ENCODE measurements around the gene MSLN. TPM values are rescaled to one million over a fixed set of nuclear protein-coding genes. Genes with fewer than 3 reads are reported as not detected.

MSLN gene
- total and polyA plus RNA-seq, 2 experiments from 2014 or later: 0.10 TPM; not detected in 1

- Histone ChIP-seq H3K9me2 (ENCODE audit: insufficient read depth) (no peaks in the 10 kb centered on the region), H3K79me2 (replicated peaks; ENCODE audit: insufficient read depth) (peaks cover 11% of the 10 kb centered on the region; the same call in 1 of the 2 replicates), H3K36me3 (ENCODE audit: insufficient read depth) (no peaks in the 10 kb centered on the region; the same call in 1 of the 2 replicates), H3F3A (replicated peaks; ENCODE audit: low read depth) (no peaks in the 10 kb centered on the region), H3K27ac (ENCODE audit: low read depth) (no peak overlapping the region), H4K20me1 (replicated peaks; ENCODE audit: insufficient read depth) (peaks cover 10% of the 10 kb centered on the region), H3K4me1 (ENCODE audit: insufficient read depth) (no peaks in the 10 kb centered on the region), H3K4me3 (no peak overlapping the region), H2AFZ (no peak overlapping the region), H3K4me2 (no peak overlapping the region), H3K27me3 (ENCODE audit: insufficient read depth) (no peaks in the 10 kb centered on the region)
- ATAC-seq: no peak
- H3K4me1 Mint-ChIP-seq: no peaks in the 10 kb centered on the region
- TF ChIP-seq ETS1 (IDR thresholded peaks at IDR 0.05) (no peak), EZH2 (IDR thresholded peaks at IDR 0.05; ENCODE audit: low read depth, unreplicated experiment) (no peak), STAT1 (IDR thresholded peaks at IDR 0.05; ENCODE audit: unreplicated experiment) (no peak), ZNF114 (CRISPR knock-in tag; IDR thresholded peaks at IDR 0.05) (no peak), ZNF462 (CRISPR knock-in tag; IDR thresholded peaks at IDR 0.05) (no peak), REST (IDR thresholded peaks at IDR 0.05; ENCODE audit: unreplicated experiment) (no peak), CTCF (conservative IDR thresholded peaks at IDR 0.05; ENCODE audit: low read depth in 2 of 2) (no peak), NANOG (IDR thresholded peaks at IDR 0.05; ENCODE audit: borderline replicate concordance) (no peak), ZNF331 (CRISPR knock-in tag; IDR thresholded peaks at IDR 0.05; ENCODE audit: low read depth) (no peak), JUNB (IDR thresholded peaks at IDR 0.05; ENCODE audit: unreplicated experiment) (no peak)
- no peak overlapping the region for H3K27ac Mint-ChIP-seq
- peak overlapping the region; percentile 58; the same call in 2 of the 3 replicates for H3K4me3 Mint-ChIP-seq
- DNase-seq (ENCODE audit: low spot score): no peak
- H3K27me3 Mint-ChIP-seq (ENCODE audit: insufficient read depth, low read depth, poor library complexity): peaks cover 12% of the 10 kb centered on the region
- peaks cover 17% of the 10 kb centered on the region for H3K36me3 Mint-ChIP-seq (ENCODE audit: low read depth)
- H3K9me3 Mint-ChIP-seq: no peaks in the 10 kb centered on the region; the same call in 2 of the 3 replicates
These were observed 29.6 kb downstream of the MSLN start for GRCh38 chr16:790086-790485.
